Measurements from ENCODE around the gene FAT2.

FAT2 gene, protein sequence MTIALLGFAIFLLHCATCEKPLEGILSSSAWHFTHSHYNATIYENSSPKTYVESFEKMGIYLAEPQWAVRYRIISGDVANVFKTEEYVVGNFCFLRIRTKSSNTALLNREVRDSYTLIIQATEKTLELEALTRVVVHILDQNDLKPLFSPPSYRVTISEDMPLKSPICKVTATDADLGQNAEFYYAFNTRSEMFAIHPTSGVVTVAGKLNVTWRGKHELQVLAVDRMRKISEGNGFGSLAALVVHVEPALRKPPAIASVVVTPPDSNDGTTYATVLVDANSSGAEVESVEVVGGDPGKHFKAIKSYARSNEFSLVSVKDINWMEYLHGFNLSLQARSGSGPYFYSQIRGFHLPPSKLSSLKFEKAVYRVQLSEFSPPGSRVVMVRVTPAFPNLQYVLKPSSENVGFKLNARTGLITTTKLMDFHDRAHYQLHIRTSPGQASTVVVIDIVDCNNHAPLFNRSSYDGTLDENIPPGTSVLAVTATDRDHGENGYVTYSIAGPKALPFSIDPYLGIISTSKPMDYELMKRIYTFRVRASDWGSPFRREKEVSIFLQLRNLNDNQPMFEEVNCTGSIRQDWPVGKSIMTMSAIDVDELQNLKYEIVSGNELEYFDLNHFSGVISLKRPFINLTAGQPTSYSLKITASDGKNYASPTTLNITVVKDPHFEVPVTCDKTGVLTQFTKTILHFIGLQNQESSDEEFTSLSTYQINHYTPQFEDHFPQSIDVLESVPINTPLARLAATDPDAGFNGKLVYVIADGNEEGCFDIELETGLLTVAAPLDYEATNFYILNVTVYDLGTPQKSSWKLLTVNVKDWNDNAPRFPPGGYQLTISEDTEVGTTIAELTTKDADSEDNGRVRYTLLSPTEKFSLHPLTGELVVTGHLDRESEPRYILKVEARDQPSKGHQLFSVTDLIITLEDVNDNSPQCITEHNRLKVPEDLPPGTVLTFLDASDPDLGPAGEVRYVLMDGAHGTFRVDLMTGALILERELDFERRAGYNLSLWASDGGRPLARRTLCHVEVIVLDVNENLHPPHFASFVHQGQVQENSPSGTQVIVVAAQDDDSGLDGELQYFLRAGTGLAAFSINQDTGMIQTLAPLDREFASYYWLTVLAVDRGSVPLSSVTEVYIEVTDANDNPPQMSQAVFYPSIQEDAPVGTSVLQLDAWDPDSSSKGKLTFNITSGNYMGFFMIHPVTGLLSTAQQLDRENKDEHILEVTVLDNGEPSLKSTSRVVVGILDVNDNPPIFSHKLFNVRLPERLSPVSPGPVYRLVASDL (N-terminal part only)
- total RNA-seq, result 0 reads per million in 3 experiments

DNA sequence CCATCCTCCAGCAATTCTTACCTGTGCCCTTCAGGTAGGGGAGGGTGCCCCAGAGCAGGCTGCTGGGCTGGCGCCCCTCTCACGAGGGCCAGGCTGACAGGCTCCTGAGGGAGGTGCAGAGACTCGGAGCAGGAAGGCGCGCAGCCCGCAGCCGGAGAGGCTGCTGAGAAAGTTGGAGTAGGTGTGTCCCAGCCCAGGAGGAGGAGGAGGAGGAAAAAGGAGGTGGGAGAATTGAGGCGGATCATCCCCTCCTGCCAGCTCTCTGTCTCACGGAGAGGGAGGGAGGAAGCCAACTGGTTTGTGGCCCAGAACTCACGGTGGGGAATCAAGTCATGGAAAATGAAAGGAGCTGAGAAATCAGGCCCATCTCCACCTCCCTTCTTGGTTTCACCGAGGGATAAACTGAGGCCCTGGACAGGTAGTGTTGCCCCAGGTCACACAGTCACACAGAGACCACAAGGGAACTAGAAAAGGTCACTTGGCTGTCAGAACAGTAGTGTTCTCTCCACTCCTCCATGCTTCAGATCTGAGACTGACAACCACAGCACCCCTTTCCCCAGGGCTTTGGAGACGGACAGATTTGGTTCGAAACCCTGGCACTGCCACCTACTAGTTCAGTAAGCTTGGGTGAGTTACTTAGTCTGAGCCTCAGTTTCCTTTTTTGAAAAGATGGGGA is at the start of gene FAT2:
Gene FAT2, minus strand, starts transcription at position 188 of the 676 bp plus-strand sequence. CDS start 22,400 bp downstream, outside the sequence.
- DNase-seq, result no peak

DNA sequence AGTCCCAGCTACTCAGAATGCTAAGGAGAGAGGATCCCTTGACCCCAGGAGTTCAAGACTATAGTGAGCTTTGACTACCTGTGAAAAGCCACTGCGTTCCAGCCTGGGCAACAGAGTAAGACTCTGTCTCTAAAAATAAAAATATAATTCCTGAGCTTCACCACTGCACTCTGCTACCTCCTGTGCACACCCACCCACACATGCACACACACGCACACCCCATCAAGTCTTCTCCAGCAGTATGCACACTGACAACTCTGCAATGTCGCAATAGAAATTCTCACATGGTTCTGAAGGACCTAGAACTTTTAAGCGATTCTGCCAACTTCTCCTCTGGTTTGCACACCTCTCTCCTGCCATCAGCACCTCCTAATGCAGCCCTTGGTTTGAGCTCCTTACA is 47.5 kb upstream of the FAT2 start:
- no peak for DNase-seq

DNA sequence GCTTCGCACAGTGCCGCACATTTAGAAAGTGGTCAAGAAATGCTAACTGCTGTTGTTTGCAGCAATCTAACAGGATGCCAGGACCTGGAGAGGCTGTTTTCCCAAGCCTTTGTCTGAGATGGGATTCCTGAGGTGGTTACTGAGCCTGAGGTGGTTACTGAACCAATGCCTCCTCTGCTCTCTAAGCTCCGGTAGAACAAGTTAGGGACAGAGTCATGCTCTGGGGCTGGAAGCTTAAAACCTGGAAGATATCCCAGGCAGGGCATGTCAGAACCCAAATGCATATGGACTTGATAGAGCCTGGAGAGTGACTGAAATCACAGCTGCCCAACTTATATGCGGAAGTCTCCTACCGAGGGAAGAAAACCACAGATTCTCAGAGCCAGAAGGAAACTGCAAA is 46.5 kb upstream of the FAT2 start:
- DNase-seq, result no peak

DNA sequence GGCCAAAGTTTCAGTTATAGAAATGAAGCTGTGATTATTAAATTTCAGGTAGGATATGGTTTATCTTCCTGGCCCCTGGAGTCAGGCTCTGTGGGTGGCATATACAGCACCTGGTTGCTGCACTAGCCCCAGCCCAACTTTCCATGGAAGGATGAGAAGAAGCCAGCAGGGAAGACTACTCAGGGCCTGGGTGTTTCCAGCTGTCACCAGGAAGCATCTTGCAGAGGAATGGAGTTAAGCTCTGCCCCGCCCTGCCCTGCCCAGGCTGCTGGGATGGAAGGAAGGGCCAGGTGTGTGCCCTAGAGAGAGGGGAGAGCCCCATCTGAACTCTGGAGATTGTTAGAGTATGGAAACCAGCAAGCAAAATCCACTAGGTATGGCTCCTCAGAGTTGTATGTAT is 42.8 kb upstream of the FAT2 start:
- DNase-seq, result no peak

DNA sequence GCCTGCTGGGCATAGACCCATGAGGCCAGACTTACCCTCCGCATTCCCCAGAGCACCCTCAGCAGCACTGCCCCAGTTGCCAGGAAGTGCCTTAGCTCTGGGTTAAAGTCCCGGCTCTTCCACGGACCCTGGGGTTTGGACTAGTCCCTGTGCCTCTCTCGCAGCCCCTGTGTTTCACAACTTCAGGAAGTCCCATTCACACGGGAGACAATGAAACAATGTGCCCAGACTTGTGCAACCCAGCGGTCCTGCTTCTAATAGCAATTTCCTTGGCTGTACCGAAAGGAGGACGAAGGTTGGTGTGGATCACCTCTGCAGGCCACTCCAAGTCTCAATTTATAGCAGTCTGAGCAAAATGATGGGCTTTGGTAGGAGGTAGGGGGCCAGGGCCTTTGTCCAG is 41.8 kb upstream of the FAT2 start:
- DNase-seq, result no peak

DNA sequence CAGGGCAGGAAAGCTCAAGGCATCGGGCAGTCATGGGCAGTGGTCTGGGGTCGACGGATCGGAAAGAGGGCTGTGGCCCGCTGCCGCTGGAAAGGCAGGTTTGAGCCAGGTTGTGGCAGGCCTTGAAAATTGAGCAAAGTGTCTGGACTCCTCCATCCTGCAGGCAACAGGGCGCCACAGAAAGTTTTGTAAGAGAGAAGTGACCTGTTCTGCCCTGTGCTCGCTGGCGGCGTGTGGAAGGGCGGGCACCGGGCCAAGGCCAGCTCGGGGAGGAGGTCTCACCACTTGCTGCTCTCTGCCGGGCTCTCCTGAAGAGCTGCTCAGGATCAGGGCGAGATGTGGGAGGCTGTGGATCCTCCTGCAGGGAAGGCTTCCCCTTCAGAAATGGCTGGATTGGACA is 41.4 kb upstream of the FAT2 start:
- no peak for DNase-seq

DNA sequence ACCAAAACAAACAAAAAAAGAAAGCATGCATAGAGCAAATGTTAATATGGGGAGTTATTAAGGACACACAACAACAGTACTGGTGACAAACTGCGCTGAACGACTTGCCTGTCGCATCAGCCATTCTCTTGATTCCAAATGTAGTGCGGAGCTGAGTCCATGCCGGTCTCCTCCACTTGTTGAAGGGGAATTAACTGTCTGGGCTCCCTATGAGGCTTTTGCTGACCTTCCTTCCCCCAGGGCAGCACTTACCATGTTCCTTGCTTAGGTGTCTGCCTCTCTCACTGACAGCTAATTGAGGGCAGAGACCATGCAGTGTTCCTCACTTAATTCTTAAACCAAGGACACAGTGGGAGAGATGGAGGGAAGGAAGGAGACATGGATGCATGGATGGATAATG is 40.8 kb upstream of the FAT2 start:
- DNase-seq, result no peak

DNA sequence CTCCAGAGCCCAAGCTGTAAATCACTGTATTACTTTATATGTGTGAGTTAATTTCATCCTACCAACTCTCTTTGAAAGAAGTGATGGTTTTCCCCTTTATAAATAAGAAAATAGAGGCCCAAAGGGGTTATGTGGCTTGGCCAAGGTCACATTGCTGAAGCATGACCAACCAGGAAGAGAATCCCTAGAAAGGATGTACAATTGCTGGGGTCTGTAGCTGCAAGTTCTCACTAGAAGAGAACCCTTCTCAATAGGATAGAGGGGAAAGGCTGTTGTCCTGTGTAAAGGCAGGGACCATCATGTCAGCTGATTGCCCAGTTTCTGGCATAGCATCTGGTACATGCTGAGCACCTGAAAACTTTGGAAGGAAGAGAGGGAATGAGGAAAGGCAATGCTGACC is 39.0 kb upstream of the FAT2 start:
- DNase-seq, result no peak

DNA sequence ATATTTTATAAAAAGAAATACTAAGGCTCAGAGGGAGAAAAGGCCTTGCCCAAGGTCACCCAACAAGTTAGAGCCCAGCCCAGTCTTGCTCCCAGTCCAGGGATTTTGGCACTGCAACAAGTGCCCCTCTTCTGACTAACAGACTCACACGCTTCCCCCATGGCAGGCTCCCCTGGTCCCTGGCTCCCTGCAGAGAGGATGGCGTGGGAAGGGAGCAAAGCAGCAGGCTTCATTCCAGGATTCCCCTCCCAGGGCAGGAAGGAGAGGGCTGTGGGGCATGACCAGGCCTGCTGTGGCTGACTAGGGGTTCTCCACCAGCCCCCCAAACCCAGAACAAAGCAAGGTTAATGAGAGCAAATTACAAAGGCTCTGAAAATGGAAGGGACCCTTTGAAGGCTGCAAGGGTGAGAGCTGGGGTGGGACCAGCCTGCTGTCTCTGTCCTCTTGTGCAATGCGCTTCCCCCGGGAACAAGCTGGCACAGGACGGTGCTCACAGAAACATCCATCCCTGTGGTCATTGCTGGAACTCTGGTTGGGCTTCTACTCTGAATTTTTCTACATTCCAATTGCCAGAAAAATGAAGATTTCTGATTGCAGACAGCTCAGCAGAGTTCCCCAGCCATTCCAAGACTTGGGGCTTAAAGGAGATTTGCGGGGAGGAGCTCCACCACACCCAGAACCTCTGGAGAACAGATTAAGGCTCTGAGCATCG is 37.1 kb upstream of the FAT2 start:
- DNase-seq, result no peak

DNA sequence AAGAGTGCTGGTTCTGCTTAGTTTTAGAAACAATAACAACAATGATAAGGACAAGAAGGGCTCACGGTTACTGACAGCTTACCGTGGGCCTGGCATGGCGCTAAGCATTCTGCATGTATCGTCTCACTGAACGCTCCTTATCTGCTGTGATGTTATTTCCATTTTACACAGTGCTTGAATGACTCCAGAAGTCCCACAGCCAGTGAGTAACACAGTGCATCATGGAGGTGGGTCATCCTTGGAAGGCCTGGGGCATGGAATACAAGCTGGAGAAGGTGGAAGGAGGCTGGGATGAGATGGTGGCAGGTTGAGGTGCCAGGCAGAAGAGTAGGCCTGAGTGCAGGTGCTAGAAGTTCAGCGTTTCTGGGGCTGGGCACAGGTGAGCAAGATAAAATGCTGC is 36.5 kb upstream of the FAT2 start:
- DNase-seq, result no peak

DNA sequence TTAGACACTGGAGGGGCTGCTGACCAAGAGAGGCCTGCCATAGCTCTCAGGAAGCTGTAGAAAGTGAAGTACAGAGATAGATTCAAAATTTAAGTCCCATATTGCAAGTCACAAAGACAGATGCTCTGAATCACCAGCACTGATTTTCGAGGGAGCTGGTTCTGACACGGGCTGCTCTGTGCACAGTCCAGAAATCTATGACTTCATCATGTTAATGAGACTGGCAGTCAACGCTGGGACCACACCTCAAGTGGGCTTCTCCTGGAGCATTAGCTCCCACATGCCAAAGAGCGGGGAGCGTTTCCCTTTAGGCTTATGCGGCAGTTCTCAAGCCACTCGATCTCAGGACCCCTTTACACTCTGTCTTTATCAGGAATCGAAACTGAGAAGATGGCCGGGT is 34.2 kb upstream of the FAT2 start:
- no peak for DNase-seq

DNA sequence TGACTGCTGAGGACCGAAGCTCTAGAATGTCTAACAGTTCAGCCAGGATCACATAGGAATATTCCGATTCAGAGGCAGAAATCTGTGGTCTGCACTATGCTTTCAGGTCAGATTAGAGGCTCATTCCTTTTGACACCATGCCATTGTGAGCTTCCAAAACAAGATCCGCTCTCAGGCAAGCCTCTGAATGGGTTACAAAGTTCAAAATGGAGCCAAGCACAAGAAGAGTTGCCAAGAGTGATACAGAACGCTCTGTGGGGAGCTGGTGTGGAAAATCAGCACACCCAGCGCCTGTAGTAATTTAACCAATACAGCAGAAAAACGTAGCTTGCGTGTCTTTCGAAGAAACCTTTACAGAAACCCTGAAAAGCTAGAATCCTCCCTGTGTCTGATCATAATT is 33.3 kb upstream of the FAT2 start:
- DNase-seq, result no peak

DNA sequence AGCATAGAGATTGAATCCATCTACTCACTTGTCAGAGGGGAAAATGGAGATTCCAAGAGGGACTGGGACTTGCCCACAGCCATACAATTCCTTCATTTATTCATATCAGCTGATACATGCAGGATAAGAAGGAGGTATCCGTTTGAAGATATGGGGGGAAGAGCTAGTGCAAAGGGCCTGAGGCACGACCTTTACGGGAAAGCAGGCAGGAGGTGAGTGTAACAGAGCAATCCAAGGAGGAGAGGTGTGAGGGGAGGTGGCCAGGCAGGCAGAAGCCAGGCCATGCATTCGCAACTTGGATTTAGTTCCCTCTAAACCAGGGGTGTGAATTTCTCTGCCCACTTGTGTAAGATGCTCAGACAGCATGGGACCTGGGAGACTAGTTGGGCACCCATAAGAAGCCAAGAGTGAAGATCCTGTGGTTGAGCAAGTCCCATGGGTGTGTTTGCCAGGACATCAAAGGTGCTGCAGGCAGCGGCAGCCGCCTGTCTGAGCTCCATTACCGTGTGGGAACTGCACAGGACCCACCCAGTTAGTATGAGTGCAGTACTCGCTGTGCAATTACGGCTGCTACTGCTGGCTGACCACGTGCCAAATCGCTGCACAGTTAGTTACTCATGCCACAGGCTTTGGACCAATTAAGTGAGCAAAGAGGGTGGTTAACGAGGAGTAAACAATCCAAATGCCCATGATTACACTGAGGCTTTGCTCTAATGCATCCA is 31.4 kb upstream of the FAT2 start:
- DNase-seq, result no peak

DNA sequence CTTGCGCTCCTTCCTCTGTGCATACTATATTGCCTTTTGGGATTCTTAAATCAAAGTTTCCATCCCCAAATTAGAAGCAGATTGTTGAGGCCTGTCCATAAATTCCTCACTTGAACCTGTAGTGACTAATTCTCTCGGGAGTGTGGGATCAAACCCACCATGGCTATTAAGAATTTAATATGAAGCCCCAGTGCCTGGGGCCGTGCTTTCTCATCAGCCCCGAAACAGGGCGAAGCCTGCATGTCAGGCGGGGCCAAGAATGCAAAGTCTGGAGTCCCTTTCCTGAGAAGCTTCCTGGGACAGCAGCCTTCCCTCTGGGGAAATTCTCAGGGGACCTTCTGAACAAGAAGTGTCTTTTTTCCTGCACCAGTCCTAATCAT is 29.3 kb upstream of the FAT2 start:
- no peak for DNase-seq

DNA sequence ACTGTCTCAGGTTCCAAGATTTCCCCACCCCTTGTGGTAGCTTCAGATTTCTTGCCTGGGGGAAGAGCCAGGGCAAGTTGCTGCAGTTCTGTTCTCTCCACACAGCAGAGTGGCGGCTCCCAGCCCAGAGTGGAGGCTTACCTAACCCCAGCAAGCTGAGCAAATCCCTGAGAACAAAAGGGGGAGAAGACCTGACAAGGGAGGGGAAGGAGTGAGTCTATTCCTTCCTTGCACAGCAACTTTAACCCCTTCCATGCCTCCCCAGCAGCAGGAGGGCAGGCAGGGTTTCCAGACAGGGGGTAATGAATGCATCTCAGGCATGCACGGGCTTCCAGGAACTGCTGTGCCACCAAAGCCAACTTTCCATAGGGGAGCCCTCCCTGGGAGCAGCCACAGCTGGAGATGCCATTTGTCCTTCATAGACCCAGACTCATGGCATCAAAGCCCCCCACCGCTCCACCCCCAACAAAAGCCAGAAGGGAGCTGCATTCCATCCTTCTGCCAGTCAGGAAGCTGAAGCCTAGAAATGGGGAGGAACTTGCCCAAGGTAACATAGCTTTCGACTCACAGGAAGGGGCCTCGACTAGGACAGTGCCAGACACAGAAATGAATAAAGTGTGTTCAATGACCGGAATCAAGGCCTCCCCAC is 28.8 kb upstream of the FAT2 start:
- DNase-seq, result no peak

DNA sequence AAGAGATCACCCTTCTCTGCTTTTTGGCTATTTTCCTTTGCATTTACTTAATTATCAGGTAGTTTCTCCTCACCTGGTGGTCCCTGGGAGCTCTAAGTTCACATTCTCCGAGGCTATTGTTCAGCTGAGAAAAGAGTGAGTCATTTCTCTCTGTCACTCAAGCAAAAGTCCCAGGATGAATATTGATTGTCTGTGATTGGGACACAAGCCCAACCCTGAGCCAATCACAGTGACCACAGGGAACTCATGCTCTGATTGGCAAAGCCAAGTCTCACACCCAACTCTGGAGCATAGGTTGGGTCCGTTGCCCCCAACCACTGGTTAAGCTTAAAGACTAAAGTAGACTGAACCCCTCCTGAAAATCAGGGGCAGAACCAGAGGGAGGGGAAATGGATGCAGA is 27.8 kb upstream of the FAT2 start:
- DNase-seq, result no peak

DNA sequence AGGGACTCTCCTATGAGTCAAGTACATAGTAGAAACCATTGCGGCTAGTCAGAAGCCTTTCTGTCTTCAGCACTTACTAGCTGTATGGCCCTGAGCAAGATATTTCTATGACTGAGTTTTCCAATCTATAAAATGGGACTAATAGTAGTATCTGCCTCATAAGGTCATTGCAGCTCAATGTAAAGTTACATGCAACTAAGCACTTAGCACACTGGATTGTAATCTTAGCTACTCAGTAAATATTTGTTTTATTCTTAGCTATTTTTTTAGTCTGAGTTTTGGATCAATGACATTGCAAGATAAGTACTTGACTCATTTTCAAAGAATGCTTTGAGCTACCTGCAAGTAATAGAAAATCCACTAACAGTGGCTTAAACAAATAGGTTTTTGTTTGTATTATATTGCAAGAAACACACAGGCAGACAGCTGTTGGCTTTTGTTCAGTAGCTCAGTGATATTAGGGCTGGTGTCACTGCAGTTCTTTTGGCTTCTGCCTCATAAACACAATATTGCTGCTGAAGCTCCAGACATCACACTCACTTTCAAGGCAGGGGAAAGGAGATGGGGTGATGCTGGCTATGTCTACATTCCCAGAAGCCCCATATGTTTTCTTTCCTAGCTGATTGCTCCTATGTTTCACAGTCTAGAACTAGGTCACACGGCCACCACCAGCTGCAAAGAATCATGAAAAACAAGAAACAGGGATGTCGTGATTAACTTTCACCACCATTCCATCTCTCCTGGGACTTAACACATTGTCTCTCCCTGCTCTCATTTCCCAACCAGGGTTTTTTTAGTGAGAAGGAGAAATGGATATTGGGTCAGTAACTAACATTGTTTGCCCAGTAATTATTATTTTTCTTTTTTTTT is 26.9 kb upstream of the FAT2 start:
- no peak for DNase-seq

DNA sequence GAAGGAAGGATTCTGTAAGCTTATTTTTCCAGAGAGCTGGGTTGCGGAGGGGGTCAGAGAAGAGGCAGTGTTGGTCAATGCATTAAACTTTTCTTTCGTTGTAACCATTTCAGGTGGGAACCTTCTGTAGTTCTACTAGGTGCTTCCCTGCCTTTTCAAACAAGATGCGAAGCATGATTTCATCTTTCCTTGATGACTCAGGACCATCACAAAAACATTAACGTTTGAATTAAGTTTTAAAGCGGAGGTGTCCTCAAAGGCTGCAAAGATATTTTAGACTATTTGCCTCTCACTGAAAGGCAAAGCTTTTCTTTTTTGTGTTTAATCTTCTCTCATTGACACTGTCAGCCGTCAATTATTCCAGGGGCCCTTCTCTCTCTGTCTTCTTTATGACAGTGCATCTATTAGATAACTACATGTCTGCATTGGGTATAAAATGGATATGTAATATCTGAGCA is 26.3 kb upstream of the FAT2 start:
- no peak for DNase-seq

DNA sequence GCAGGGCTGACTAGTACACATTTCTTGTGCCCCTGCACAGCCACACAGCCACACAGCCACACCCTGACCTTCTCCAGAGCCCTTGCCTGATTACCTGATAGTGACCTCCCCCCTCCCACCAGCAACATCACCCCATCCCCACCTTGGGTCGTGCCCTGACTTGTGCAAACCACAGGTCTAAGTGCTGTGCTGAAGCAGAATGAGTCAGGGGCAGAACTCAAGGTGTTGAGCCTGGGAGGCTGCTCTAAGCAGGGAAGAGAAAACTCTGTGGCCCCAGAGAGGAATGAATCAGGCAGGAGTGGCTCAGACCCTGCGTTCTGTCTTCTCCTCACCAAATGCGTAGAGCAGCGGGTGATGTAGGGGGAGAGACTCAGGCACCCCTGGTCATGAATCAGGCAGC is 24.3 kb upstream of the FAT2 start:
- no peak for DNase-seq

DNA sequence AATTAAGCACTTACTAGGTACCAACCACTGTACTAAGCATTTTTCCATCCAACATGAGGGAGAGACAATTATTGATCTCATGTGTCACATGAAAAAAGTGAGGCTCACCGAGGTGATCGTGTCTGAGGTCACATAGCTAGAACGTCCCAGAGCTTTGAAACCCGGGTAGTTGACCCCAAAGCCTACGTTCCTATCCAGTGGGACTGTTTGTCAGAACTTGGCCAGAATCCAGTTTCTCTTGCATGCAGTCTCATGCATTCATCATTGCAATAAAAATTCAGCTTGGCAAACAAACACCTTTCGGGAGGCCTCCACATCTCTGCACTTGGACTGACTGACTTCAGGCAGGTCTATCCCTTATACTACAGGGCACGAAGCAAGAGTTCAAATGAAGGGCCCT is 23.4 kb upstream of the FAT2 start:
- DNase-seq, result no peak
